IPS DF 6.9 (cell line): ENCODE measurements around the gene MERTK.
A peak's percentile ranks its signal among the peaks of the same experiment; 100 is the strongest.
"Not testable (repeated sequence)": the region's sequence is repeated elsewhere in the genome, so short reads cannot be mapped to it uniquely, and the experiment has no call there.

Experiments
- DNase-seq: peaks from one replicate; pipeline ENCODE4 v3.0.0-alpha.2; 2013; ENCODE audit warnings: low read depth, low spot score
- H3K27ac ChIP-seq: one replicate; pipeline ENCODE4 v1.5.1; 2013; ENCODE audit warnings: low read length, control low read depth
- H3K27me3 ChIP-seq: 2 replicates; pipeline ENCODE4 v1.6.1; 2013; ENCODE audit warnings: mild to moderate bottlenecking, low read length; ENCODE audit not compliant: control insufficient read depth, insufficient read depth
- H3K36me3 ChIP-seq: 2 replicates; pipeline ENCODE4 v1.6.1; 2013; ENCODE audit warnings: low read length; ENCODE audit not compliant: control insufficient read depth, insufficient read depth
- H3K4me1 ChIP-seq: 2 replicates; pipeline ENCODE4 v1.6.1; 2013; ENCODE audit warnings: low read length; ENCODE audit not compliant: control insufficient read depth, insufficient read depth
- H3K4me3 ChIP-seq: 2 replicates; pipeline ENCODE4 v1.5.1; 2013; ENCODE audit warnings: mild to moderate bottlenecking, low read length
- H3K9me3 ChIP-seq: 2 replicates; pipeline ENCODE4 v1.6.1; 2013; ENCODE audit warnings: low read length, inconsistent platforms; ENCODE audit not compliant: control insufficient read depth, insufficient read depth
- WGBS: extraction: QIAGEN DNeasy Blood & Tissue Kit; methylation state at CpG from one replicate; pipeline ENCODE4 v1.1.7; 2013; ENCODE audit warnings: mixed read lengths, missing lambda C conversion rate; ENCODE audit not compliant: insufficient read length, insufficient coverage; 5-methylcytosine and 5-hydroxymethylcytosine counted together

MERTK gene

GRCh38 chr2:111897924-111898702 lies at the start of gene MERTK:
Gene MERTK (plus strand): TSS chr2:111898607. CDS start chr2:111898736, 129 bp downstream.
- Histone ChIP-seq H3K4me1 (no peaks in the 10 kb centered on the region), H3K27me3 (peaks cover 4% of the 10 kb centered on the region; the same call in 1 of the 2 replicates), H3K36me3 (no peaks in the 10 kb centered on the region), H3K27ac (no peak within 1 kb of the TSS), H3K9me3 (no peaks in the 10 kb centered on the region), H3K4me3 (peak within 1 kb of the TSS; percentile 75)
- WGBS: no CpG with 5 or more reads among the region's 71 CpGs
- DNase-seq: peak; percentile 55

DNA sequence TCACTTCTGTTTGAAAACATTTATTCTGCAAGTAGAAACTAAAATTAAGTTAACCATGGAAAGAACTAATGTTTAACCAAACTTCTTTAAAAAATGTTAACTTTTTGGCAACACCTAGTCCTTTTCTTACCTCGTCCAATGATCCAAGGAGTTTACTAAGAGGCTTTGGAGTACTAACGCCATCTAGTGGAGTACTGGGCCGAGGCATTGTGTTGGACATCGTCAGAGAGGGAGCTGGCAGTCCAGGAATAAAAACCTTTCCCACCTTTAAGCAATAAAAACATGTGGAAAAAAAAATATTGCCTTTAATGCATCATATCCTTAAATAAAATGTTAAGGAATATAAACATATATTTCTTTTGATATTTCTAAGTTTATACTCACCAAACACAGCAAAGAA lies 47.8 kb upstream of the MERTK start:
- no CpG with 5 or more reads among the region's 4 CpGs for WGBS
- not testable (repeated sequence) for H3K9me3 ChIP-seq, H3K4me3 ChIP-seq, H3K27me3 ChIP-seq, H3K27ac ChIP-seq, H3K4me1 ChIP-seq, DNase-seq, H3K36me3 ChIP-seq

- not testable (repeated sequence) for H3K4me3 ChIP-seq, H3K27ac ChIP-seq, H3K27me3 ChIP-seq, H3K36me3 ChIP-seq, H3K9me3 ChIP-seq, DNase-seq, H3K4me1 ChIP-seq
- no CpG with 5 or more reads among the region's 3 CpGs for WGBS
Observed at GRCh38 chr2:111852544-111852943, 45.9 kb upstream of the MERTK start.

- not testable (repeated sequence) for DNase-seq, H3K27ac ChIP-seq, H3K9me3 ChIP-seq, H3K4me1 ChIP-seq, H3K36me3 ChIP-seq, H3K27me3 ChIP-seq, H3K4me3 ChIP-seq
- no CpG with 5 or more reads among the region's 3 CpGs for WGBS
Observed at GRCh38 chr2:111860005-111860404, 38.4 kb upstream of the MERTK start.

GRCh38 chr2:111865124-111865523 lies 33.3 kb upstream of the MERTK start:
- H3K27me3 ChIP-seq, DNase-seq, H3K36me3 ChIP-seq, H3K4me1 ChIP-seq, H3K4me3 ChIP-seq, H3K9me3 ChIP-seq, H3K27ac ChIP-seq: not testable (repeated sequence)
- no CpG with 5 or more reads among the region's 3 CpGs for WGBS

DNA sequence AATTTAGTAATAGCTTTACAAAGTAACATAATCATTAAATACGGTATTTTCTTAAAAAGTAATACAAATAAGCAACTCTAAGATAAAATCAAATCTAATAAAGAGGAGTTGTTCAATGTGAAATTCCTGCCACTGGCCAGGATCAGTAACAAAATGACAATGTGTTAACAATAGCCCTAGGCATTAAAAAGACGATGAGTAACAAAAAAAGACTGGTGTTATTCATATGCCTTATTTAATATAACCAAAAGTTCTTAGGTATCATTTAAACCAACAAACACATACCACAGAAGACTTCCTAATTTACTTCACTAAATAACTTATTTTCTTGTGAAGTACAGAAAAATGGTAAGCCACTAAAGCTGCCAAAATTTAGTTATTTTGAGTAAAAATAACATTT lies 25.6 kb upstream of the MERTK start:
- H3K4me3 ChIP-seq, H3K9me3 ChIP-seq, H3K4me1 ChIP-seq, H3K27me3 ChIP-seq, H3K27ac ChIP-seq, DNase-seq, H3K36me3 ChIP-seq: not testable (repeated sequence)
- no CpG with 5 or more reads among the region's 2 CpGs for WGBS

GRCh38 chr2:111883661-111884591 lies 14.5 kb upstream of the MERTK start, which contains the start of gene ANAPC1:
Gene ANAPC1 (minus strand): TSS chr2:111884193. CDS start chr2:111880825, 3,368 bp downstream.
- no peaks in the 10 kb centered on the region for H3K36me3 ChIP-seq
- no peaks in the 10 kb centered on the region for H3K27me3 ChIP-seq
- H3K9me3 ChIP-seq: no peaks in the 10 kb centered on the region
- no CpG with 5 or more reads among the region's 73 CpGs for WGBS
- H3K4me3 ChIP-seq: peak within 1 kb of the TSS; percentile 97
- no peaks in the 10 kb centered on the region for H3K4me1 ChIP-seq
- no peak within 1 kb of the TSS for H3K27ac ChIP-seq
- DNase-seq: no peak

GRCh38 chr2:111884592-111884964 lies 13.8 kb upstream of the MERTK start:
- Histone ChIP-seq H3K36me3 (no peaks in the 10 kb centered on the region), H3K9me3 (no peaks in the 10 kb centered on the region), H3K4me3 (peak overlapping the region; percentile 97; the same call in 1 of the 2 replicates), H3K27me3 (no peaks in the 10 kb centered on the region), H3K27ac (no peak overlapping the region), H3K4me1 (no peaks in the 10 kb centered on the region)
- no peak for DNase-seq
- no CpG with 5 or more reads among the region's 11 CpGs for WGBS

DNA sequence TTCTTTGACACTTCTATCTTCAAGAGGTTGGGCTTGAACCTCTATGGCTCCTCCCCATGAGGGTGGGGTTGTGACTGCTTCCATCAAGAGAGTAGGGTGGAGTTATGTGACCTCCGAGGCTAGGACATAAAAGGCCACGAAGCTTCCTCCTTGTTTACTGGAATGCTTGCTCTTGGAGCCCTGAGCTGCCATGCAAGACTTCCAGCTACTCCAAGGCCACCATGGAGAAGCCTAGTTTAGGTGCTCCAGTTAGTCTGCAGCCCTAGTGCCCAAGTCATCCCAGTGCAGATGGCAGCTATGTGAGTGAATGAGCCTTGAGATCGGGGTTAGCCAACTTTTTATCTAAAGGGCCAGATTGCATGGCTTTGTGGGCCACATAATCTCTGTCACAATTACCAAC lies 2.4 kb upstream of the MERTK start:
- no peaks in the 10 kb centered on the region for H3K9me3 ChIP-seq
- no peak overlapping the region for H3K27ac ChIP-seq
- no peaks in the 10 kb centered on the region for H3K36me3 ChIP-seq
- no peak overlapping the region for H3K4me3 ChIP-seq
- peaks cover 4% of the 10 kb centered on the region; the same call in 1 of the 2 replicates for H3K27me3 ChIP-seq
- no CpG with 5 or more reads among the region's 3 CpGs for WGBS
- no peak for DNase-seq
- H3K4me1 ChIP-seq: no peaks in the 10 kb centered on the region

DNA sequence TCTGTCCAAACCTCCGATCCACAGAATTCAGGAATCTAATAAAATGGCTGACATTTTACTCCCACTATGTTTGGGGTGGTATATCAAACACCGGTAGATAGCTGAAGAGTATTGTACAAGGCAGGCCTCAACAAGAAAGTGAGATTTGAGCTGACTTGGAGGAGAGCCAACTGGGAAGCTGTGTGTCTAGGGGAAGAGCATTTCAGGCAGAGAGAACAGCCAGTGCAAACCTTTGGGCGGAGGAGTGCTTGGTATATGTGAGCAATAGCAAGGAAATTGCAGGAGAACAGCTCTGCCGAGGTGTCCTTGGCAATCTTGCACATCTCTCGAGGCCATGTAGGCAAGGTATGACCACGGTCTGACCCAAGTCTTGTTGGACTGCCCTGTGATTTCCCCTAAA lies 1.8 kb upstream of the MERTK start:
- Histone ChIP-seq H3K27ac (no peak overlapping the region), H3K9me3 (no peaks in the 10 kb centered on the region), H3K36me3 (no peaks in the 10 kb centered on the region), H3K27me3 (peaks cover 4% of the 10 kb centered on the region; the same call in 1 of the 2 replicates), H3K4me1 (no peaks in the 10 kb centered on the region), H3K4me3 (no peak overlapping the region)
- no peak for DNase-seq
- no CpG with 5 or more reads among the region's 6 CpGs for WGBS
